ENCODE data around the gene ZNF628. TPM values are rescaled to one million over a fixed set of nuclear protein-coding genes. Genes with fewer than 3 reads are reported as not detected.

The ZNF628 gene
- total and polyA plus RNA-seq, 2 of the 4 experiments (the other 2 are of a cell fraction) = 0.18 to 1.9 TPM

DNA sequence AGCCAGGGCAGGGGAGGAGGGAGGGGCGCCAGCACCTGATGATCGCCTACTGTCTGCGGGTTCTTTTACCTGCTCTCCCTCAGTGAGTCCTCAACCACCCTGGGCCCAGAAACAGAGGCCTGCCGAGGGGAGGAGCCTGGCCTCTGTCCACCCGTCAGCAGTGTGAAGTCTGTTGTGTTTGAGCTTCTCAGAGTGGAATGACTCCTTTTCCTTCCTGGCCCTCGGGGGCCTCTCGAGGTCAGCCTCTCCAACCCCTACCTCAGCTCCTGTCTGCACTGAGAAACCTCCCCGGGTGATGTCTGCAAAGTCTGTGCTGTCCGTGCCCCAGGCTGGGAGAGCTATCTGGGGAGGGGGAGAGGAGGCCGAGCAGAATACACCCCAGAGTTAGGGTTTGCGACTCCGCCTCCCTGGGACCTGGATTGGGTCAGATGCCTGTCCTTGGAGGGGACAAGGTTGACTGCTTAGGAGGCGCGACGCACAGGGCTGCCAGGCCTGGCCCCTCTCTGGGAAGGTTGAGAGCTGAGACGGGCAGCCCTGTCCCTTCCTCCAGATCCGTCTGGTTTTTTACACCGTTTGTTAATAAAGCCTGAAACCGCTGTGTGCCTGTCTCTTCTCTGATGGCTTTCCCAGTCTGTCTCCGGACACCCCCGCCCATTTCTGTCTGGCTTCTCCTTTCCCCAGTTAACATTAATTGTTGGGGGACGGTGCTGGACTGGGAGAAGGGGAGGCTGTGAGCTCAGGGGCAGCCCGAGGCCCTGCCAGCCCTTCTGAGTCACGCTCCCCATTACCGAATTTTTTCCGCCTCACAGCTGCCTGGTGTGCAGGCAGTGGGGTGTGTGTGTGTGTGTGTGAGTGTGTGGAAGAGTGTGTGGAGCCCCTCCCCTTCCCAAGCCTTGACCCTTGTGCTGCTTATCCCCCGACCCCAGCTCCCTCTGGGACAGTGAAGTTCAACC is 10.8 kb downstream of the ZNF628 start (continued):
- TF ChIP-seq, protein P1, sequence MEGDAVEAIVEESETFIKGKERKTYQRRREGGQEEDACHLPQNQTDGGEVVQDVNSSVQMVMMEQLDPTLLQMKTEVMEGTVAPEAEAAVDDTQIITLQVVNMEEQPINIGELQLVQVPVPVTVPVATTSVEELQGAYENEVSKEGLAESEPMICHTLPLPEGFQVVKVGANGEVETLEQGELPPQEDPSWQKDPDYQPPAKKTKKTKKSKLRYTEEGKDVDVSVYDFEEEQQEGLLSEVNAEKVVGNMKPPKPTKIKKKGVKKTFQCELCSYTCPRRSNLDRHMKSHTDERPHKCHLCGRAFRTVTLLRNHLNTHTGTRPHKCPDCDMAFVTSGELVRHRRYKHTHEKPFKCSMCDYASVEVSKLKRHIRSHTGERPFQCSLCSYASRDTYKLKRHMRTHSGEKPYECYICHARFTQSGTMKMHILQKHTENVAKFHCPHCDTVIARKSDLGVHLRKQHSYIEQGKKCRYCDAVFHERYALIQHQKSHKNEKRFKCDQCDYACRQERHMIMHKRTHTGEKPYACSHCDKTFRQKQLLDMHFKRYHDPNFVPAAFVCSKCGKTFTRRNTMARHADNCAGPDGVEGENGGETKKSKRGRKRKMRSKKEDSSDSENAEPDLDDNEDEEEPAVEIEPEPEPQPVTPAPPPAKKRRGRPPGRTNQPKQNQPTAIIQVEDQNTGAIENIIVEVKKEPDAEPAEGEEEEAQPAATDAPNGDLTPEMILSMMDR (conservative IDR thresholded peaks at IDR 0.05; ENCODE audit: low read depth, low read length) = no peak
- TF ChIP-seq CHD1 (IDR thresholded peaks at IDR 0.05; ENCODE audit: low read depth, low read length) (0 out of 2 replicates have a peak, but pooled peaks have one; percentile 51), MAZ (IDR thresholded peaks at IDR 0.05; ENCODE audit: borderline replicate concordance, low read depth, low read length) (peak; percentile 84), CEBPB (IDR thresholded peaks at IDR 0.05; ENCODE audit: low read depth, low read length) (no peak)
